HUES48 (cell line): Measurements from ENCODE around the gene ACD.

ENCODE experiments used
- H3K27ac ChIP-seq: one replicate; pipeline ENCODE4 v1.7.0; 2013; ENCODE audit warnings: low read depth, low read length, inconsistent platforms
- H3K27me3 ChIP-seq: 2 replicates; pipeline ENCODE4 v1.6.1; 2013; ENCODE audit warnings: mild to moderate bottlenecking, low read length; ENCODE audit not compliant: control insufficient read depth, insufficient read depth
- H3K36me3 ChIP-seq: 2 replicates; pipeline ENCODE4 v1.6.1; 2013; ENCODE audit warnings: low read length; ENCODE audit not compliant: control insufficient read depth, insufficient read depth
- H3K4me1 ChIP-seq: 2 replicates; pipeline ENCODE4 v1.6.1; 2013; ENCODE audit warnings: mild to moderate bottlenecking, low read length; ENCODE audit not compliant: control insufficient read depth, insufficient read depth
- H3K4me3 ChIP-seq: 2 replicates; pipeline ENCODE4 v1.5.1; 2013; ENCODE audit warnings: mild to moderate bottlenecking, low read depth, low read length
- H3K9ac ChIP-seq: 2 replicates; pipeline ENCODE4 v1.6.1; 2013; ENCODE audit warnings: mild to moderate bottlenecking, low read depth, low read length, moderate library complexity
- H3K9me3 ChIP-seq: 2 replicates; pipeline ENCODE4 v1.6.1; 2013; ENCODE audit warnings: low read length; ENCODE audit not compliant: control insufficient read depth, insufficient read depth

ACD gene

GRCh38 chr16:67675579-67675935 is 15.5 kb upstream of the ACD start:
- Histone ChIP-seq H3K4me1 (no peaks in the 10 kb centered on the region), H3K4me3 (no peak overlapping the region), H3K36me3 (peaks cover 4% of the 10 kb centered on the region; the same call in 1 of the 2 replicates), H3K27ac (no peak overlapping the region), H3K9me3 (no peaks in the 10 kb centered on the region), H3K9ac (no peak overlapping the region), H3K27me3 (no peaks in the 10 kb centered on the region)

- no peaks in the 10 kb centered on the region for H3K27me3 ChIP-seq
- H3K9me3 ChIP-seq: no peaks in the 10 kb centered on the region
- H3K9ac ChIP-seq: no peak overlapping the region
- peaks cover 4% of the 10 kb centered on the region; the same call in 1 of the 2 replicates for H3K36me3 ChIP-seq
- no peaks in the 10 kb centered on the region for H3K4me1 ChIP-seq
- H3K27ac ChIP-seq: no peak overlapping the region
- H3K4me3 ChIP-seq: no peak overlapping the region
Measured at GRCh38 chr16:67674851-67675578, 15.0 kb upstream of the ACD start.

- no peaks in the 10 kb centered on the region for H3K27me3 ChIP-seq
- H3K27ac ChIP-seq: no peak overlapping the region
- no peaks in the 10 kb centered on the region for H3K4me1 ChIP-seq
- H3K4me3 ChIP-seq: no peak overlapping the region
- no peaks in the 10 kb centered on the region for H3K9me3 ChIP-seq
- H3K9ac ChIP-seq: no peak overlapping the region
- peaks cover 4% of the 10 kb centered on the region; the same call in 1 of the 2 replicates for H3K36me3 ChIP-seq
Measured at GRCh38 chr16:67673712-67674580, 13.9 kb upstream of the ACD start.

- H3K36me3 ChIP-seq: peaks cover 4% of the 10 kb centered on the region; the same call in 1 of the 2 replicates
- H3K4me1 ChIP-seq: no peaks in the 10 kb centered on the region
- no peak overlapping the region for H3K9ac ChIP-seq
- H3K9me3 ChIP-seq: no peaks in the 10 kb centered on the region
- no peaks in the 10 kb centered on the region for H3K27me3 ChIP-seq
- no peak overlapping the region for H3K27ac ChIP-seq
- no peak overlapping the region for H3K4me3 ChIP-seq
Measured at GRCh38 chr16:67672739-67673662, 12.9 kb upstream of the ACD start.

GRCh38 chr16:67672306-67672705 is 12.2 kb upstream of the ACD start:
- Histone ChIP-seq H3K4me3 (no peak overlapping the region), H3K4me1 (peaks cover 5% of the 10 kb centered on the region; the same call in 1 of the 2 replicates), H3K36me3 (peaks cover 4% of the 10 kb centered on the region; the same call in 1 of the 2 replicates), H3K27me3 (peaks cover 2% of the 10 kb centered on the region; the same call in 1 of the 2 replicates), H3K9me3 (no peaks in the 10 kb centered on the region), H3K27ac (no peak overlapping the region), H3K9ac (no peak overlapping the region)

- no peak overlapping the region for H3K27ac ChIP-seq
- H3K9ac ChIP-seq: no peak overlapping the region
- peaks cover 10% of the 10 kb centered on the region for H3K27me3 ChIP-seq
- no peak overlapping the region for H3K4me3 ChIP-seq
- no peaks in the 10 kb centered on the region for H3K9me3 ChIP-seq
- no peaks in the 10 kb centered on the region for H3K36me3 ChIP-seq
- H3K4me1 ChIP-seq: peaks cover 9% of the 10 kb centered on the region; the same call in 1 of the 2 replicates
Measured at GRCh38 chr16:67669499-67670101, 9.5 kb upstream of the ACD start.

GRCh38 chr16:67668495-67669157 is 8.6 kb upstream of the ACD start:
- Histone ChIP-seq H3K36me3 (no peaks in the 10 kb centered on the region), H3K9me3 (no peaks in the 10 kb centered on the region), H3K9ac (no peak overlapping the region), H3K4me1 (peaks cover 9% of the 10 kb centered on the region; the same call in 1 of the 2 replicates), H3K27me3 (peaks cover 10% of the 10 kb centered on the region), H3K4me3 (no peak overlapping the region), H3K27ac (no peak overlapping the region)

- Histone ChIP-seq H3K27ac (no peak overlapping the region), H3K9ac (no peak overlapping the region), H3K4me1 (peaks cover 9% of the 10 kb centered on the region; the same call in 1 of the 2 replicates), H3K4me3 (no peak overlapping the region), H3K27me3 (peaks cover 10% of the 10 kb centered on the region), H3K9me3 (no peaks in the 10 kb centered on the region), H3K36me3 (no peaks in the 10 kb centered on the region)
Measured at GRCh38 chr16:67667817-67668494, 7.9 kb upstream of the ACD start.

GRCh38 chr16:67667453-67667816 is 7.4 kb upstream of the ACD start:
- Histone ChIP-seq H3K27ac (no peak overlapping the region), H3K4me3 (no peak overlapping the region), H3K9ac (no peak overlapping the region), H3K9me3 (no peaks in the 10 kb centered on the region), H3K4me1 (peaks cover 9% of the 10 kb centered on the region; the same call in 1 of the 2 replicates), H3K36me3 (no peaks in the 10 kb centered on the region; the same call in 1 of the 2 replicates), H3K27me3 (peaks cover 10% of the 10 kb centered on the region)
